Activated naive CD4-positive, alpha-beta T cell treated with Interleukin-2 at 50 U/mL for 16 hours (primary cell): Measurements from ENCODE around the gene TSHZ2.

ENCODE experiments used
- DNase-seq: peaks from one replicate; pipeline ENCODE4 v3.0.0-alpha.2; 2020

Gene TSHZ2

GRCh38 chr20:53329781-53330180 is 357.6 kb downstream of the TSHZ2 start:
- no peak for DNase-seq

- DNase-seq, result no peak
Observed at GRCh38 chr20:53330601-53331140, 358.5 kb downstream of the TSHZ2 start.

DNA sequence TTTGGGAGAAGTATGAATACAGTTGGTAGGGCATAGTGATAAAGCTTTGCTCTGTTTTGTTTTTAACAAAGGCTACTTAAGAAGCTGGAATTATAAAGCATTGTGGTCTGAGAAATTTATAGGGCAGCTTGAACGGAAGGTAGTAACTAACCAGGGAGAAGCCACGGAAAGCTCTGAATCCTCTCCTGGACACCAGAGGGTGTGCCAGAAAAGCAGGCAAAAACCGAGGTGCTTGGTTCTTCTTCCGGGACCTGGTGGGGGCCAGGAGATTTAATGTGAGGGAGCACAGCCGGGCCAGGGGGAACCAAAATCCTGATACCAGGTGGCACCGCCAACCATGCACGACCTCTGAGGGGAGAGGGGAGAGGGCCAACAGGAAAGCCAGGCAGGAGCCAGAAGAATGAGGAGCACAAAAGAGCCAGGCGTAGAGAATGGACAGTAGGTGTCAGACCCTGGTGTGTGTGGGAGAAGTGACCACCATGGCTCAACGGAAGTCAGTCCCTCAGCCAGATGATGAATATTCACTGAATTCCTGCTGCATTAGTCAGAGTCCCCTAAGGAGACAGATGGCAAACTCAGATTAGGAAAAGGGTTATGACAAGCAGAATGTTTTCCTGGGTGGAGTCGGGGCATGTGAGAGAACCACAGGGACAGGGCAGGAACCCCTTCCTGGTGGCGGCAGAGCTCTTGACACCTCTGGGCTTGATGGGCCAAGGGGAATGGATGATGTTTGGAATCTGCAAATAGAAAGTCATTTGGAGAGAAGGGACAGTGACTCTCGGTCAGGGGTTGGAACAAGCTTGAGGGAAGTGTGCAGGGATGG is 359.2 kb downstream of the TSHZ2 start:
- DNase-seq, result no peak

DNA sequence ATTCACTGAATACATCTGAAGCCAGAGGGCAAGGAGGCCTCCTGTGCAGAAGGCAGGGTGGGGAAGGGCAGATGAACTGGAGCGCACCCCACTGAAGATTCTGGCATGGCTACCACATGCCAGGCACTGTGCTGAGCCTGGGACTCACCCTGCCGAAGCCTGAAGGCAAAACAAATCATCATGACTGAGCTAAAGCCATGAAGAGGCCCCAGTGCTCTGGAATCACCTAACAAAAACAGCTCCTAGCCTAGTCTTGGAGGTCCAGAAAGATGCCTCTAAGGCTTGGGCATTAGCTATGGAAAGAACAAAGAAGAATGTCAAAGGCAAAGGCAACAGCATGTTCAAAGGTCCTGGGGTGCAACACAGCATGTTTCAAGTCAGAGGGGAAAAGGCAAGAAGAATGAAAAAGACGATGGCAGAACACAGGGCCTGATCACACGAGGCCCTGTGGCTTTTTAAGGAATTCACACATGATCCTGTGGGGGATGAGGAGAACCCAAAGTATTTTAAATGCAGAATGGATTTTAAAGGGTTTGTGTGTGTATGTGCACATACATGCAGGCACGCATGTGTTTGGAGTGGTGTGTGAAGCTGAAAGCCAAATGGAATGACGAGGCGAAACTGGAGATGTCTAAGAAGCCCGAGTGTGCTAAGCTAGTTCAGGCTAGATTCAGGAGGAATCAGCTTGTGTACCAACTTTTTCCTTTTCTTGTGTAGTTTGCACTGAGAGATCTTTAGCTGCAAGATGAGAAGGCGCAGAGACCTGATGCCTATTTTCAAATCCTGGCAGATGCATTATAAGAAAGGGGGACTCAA is 360.1 kb downstream of the TSHZ2 start:
- DNase-seq, result no peak

DNA sequence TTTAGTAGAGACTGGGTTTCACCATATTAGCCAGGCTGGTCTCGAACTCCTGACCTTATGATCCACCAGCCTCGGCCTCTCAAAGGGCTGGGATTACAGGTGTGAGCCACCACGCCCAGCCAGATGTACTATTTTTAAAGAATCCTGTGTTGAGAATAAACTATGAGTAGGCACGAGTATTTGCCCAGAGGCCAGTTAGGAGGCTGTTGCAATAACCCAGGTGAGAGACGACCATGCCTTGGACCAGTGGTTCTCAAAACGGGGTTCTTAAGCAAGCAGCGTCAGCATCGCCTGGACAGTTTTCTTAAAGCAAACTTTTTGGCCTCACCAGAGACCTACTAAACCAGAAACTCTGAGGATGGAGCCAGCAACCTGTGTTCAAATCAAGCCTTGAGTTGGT is 362.7 kb downstream of the TSHZ2 start:
- DNase-seq, result no peak

DNA sequence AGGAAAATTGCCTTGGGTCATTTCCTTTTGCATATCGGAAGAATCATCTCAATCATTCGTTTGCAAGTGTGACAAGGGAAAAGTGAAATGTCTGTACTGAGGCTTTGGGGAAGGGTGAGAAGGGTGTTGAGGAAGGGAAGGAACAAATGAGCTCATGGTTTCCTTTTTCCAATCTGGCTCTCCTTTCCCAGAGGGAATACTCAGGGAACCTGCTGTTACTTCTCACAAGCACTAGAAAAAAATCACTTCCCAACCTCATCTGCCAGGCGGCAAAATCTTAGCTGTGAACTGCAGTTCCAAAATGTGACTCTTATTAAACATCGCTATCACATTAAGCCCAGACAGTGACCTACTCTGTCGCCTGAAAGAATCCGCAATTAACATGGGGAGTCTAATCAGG is 363.4 kb downstream of the TSHZ2 start:
- no peak for DNase-seq

- DNase-seq, result no peak
Observed at GRCh38 chr20:53336892-53337291, 364.7 kb downstream of the TSHZ2 start.

DNA sequence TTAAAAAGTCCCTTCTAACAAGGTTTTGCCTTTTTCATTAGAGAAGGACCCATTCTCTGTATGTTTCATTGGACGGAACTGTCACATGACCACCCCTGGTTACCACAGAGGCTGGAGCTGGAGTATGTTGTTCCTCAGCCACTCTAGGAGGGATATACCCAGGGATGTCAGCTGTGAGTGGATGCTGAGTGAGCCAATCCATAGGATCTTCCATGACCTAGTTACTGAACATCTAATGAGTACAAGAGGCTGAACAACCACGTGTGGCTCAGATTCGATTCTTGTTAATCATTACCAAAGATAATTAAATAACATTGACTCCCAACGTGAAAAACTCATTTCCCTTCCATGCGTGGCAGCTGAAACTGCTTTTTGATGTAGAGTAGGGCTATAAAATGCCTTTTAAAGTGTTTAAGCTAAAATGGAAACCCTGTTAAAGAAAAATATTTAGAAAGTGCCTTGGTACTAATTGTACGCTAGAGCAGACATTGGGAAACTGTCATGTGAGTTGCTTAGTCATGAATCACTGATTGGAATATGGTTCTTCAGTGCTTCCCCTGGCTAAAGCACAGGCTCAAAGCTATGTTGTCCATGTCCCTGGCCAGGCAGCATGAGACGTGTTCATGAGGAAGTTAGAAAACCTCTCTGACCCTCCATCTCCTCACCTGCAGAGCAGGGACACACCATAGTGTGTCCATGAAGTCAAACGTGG is 365.4 kb downstream of the TSHZ2 start:
- DNase-seq, result no peak

- DNase-seq, result no peak
Observed at GRCh38 chr20:53338716-53339115, 366.6 kb downstream of the TSHZ2 start.

GRCh38 chr20:53342429-53342828 is 370.3 kb downstream of the TSHZ2 start:
- DNase-seq, result no peak

GRCh38 chr20:53343448-53343847 is 371.3 kb downstream of the TSHZ2 start:
- DNase-seq, result no peak

DNA sequence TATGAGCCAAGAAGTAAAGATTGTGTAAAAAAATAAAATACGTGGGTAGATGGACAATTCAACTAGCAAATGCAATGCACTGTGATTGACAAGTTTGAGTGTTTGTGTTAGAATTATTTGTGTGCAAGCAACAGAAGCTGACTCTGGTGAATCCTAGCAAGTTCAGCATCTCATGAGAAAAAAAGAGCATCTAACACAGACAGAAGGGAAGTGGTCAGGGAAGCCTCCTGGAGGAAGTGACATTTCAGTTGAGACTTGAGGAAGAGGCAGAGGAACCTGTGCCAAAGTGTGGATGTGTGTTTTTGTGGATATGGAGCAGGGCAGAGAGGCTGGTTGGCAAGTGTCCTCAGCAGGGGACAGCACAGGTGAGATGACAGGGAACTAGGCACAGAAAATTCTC is 372.7 kb downstream of the TSHZ2 start:
- DNase-seq, result no peak

DNA sequence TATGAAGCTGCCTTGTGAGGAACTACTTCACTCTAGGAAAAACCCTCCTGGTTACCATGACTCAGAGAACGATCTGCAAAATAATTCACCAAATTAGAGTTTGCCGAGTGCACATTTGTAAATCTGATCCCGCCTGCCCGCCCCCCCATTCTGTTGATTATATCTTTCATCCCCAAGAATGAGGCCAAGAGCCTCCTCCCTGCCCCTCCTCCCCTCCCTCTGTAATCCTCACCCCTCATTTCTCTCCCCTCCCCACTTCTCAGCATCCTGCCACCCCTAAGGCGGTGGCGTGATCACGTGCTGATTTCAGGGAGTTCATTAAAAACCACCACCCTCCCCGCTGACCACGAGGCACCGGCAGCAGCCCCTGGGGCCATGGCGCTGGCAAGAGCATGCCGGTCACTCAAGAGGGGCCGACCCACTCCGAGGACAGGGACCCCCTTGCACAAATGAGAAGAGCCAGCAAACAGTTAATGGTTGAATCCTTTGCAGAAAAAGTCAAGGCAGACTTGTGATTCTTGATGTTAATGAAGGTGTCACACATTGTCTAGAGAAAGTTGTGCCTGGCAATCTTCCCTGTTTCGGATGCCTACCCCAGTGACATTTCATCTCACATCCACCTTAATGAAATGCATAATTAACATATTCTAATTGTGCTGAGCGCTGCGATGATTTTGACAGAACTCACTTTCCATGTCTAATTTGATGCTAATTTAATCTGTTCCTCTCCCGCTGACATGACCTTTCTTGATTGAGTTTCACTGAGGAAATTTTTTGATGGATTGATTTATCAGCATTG is 373.6 kb downstream of the TSHZ2 start:
- DNase-seq, result no peak

DNA sequence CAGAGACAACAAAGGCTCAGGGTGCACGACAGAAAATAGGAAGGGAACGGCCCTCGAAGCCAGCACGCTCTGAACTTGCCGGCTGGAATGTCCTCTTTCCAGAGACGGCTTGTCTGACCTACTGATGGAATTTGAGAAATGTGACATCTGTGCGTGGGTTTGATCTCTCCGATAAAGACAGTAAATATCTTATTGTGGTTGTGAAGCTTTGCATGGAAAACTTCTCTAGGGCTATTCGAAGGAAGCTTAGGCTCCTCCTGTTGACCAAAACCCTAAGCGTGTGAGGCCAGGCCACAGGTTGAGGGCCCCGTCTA is 374.1 kb downstream of the TSHZ2 start:
- DNase-seq, result no peak

- no peak for DNase-seq
Observed at GRCh38 chr20:53349730-53350129, 377.6 kb downstream of the TSHZ2 start.

- no peak for DNase-seq
Observed at GRCh38 chr20:53352727-53353440, 380.7 kb downstream of the TSHZ2 start.

- no peak for DNase-seq
Observed at GRCh38 chr20:53354314-53354713, 382.2 kb downstream of the TSHZ2 start.

- DNase-seq, result no peak
Observed at GRCh38 chr20:53355790-53356189, 383.6 kb downstream of the TSHZ2 start.

DNA sequence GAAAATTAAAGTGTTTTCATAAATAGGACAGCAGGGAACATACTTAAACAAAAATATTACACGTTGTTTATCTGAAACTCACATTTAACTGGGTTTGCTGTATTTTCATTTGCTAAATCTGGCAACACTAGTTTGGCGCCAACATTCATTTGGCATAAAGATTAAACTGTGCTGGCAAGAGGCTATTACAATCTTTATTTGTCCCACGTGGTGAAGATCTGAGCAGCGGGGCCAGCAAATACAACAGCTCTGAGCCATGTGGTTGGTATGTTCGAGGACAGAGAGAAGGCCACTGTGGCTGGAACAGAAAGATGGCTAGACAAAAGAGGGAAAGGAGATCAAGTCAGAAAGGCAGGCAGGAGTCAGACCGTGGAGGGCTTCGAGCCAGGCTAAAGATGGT is 387.3 kb downstream of the TSHZ2 start:
- DNase-seq, result no peak

DNA sequence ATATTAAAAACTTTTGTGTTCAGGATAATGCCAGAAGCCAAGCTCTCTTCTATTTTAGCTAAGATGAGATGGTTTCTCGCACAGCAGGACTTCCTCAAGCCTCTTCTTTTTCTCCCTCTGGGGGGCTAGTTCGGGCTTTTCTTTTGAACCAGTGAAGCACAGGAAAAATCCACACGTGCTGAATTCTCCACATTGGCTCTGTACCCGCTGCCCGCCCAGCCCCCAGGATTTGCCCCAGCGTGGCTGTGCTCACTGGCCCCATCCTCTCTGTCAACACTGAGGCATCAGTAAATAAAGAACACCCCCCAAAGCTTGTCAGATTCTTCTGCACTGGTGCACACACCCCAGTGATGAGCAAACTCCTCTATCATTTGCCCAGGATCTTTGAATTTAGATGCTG is 388.7 kb downstream of the TSHZ2 start:
- no peak for DNase-seq

DNA sequence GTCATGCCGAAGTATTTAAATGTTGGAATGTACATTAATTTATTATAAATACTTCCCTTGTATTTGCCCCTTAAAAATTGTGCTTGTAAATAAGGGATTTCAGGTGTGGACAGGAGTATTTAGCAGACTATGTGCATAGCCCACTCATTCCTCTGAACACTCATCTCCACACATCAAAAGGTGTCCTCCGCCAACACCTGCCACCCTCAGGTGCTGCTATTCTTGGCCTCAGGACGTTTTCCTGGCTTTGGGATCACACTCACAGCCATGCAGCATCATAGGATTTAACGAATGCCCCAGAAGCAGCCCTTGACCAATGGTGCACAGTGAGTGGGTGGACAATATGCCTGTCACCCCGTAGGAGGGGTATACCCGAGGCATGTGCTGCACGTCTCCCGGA is 390.6 kb downstream of the TSHZ2 start:
- DNase-seq, result no peak

GRCh38 chr20:53364646-53365045 is 392.5 kb downstream of the TSHZ2 start:
- DNase-seq, result no peak
